HG03521 (cell line): ENCODE data around the gene GORASP1.

ENCODE experiments used
- ATAC-seq: cut with Tn5 transposase; IDR thresholded peaks from one replicate; pipeline ENCODE4 v1.9.1; 2021; ENCODE audit warnings: mild to moderate bottlenecking, moderate library complexity; ENCODE audit not compliant: unreplicated experiment

The GORASP1 gene

DNA sequence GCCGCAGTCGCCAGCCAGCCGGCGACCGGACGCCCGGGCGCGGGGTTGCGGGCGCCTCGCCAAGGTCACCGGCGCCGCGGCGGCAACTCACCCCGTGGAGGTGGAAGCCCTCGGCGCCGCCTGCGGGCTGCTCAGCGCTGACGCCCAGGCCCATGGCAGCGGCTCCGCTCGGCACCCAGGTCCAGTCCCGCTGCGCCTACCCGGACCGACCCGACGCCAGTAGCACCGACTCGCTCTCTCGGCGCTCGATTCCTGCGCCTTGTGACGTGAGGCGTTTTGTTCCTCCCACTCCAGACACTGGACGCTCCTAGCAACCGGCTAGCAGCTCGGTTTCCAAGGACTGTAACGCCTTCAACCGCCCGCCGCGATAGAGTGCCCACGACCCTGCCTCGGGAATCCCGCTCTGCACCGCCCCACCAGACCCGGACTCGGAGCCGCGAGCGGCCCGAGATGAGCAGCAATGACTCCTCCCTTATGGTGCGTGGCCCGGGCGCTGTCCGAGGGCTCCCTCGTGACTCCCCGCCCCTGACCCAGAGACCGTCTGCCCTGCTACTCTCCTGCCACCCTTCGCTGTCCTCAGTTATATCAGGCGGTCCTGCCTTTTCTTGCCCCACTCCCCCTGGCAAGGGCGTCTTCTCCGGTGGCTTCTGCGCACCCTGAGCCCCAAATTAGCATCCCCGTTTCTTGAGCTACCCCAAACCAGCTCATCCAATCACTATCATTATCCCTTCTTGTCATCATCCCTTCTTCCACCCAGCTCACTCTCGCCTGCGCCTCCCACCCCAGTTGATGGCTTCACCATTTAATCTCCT lies at the start of gene GORASP1, which contains the start of gene TTC21A:
Gene GORASP1, minus strand, starts transcription at position 240 of the 812 bp plus-strand sequence. Its CDS starts 86 bp downstream, at position 154.
Gene TTC21A, plus strand, starts transcription at position 293 of the 812 bp plus-strand sequence. Its CDS starts 158 bp downstream, at position 451.
- peak; percentile 44 for ATAC-seq

DNA sequence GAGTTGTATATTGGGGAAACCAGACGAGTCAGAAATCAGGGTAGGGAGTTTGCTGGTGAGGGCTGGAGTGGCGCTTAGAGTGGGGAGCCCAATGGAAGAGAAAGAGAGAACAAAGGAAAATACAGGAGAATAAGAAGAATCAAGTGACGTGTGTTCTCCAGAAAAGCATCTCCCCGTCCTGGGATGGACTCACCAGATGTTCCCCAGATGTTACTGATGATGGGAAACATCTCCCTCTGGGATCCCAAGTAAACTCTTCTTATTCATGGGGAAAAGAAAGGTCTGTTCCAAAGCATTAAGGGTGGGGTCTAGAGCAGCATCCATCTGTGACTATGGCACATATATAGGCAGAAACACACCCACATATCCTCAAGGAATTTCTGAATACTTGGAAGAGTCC lies 49.0 kb upstream of the GORASP1 start:
- ATAC-seq: no peak

DNA sequence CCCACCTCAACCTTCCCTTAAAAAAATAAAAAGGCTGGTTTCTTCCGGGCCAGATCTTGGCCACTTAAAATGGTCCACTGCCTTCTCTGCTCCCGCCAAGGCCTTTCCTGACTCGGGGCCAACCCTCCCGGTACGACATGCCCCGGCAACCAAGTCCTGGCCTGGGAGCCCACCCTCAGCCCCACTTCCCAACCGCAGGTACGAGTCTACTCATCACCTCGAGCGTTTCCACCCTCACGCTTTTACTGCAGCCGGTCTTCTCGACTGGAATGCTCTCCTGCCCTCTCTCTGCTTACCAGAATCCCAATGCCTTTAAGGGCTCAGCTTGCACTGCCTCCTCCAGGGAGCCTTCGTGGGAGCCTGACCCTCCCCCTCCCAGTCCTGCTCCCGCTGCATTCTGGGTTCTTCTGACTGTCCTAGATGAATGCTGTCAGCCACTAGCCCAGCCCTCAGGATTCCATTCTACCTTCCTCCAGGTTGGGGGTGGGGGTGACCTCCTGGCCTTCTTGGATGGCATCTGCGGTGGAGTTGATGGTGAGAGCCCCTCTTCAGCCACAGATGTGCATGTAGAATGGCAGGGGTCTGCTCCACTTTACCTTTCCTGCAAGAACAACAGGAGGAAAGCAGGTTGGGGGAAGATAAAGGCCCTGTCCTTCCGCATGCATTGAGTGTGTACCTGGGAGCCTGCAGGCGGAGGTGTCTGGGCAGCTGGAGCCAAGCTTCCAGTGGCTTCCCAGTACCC lies 47.0 kb upstream of the GORASP1 start:
- no peak for ATAC-seq

DNA sequence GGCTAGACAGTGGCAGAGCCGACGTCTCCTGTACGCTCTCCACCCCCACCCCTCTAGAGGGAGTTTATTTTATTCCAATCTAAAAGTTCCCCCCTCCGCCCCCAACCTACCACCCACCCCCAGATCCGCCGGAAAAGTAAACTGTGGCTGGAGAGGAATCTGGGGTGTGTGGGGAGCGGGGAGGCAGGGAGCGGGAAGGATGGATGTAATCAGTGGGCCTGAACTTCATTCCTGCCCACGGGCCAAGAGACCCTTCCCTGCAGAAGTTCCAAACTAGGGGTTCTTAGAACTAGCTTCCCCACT lies 46.5 kb upstream of the GORASP1 start:
- ATAC-seq: no peak

DNA sequence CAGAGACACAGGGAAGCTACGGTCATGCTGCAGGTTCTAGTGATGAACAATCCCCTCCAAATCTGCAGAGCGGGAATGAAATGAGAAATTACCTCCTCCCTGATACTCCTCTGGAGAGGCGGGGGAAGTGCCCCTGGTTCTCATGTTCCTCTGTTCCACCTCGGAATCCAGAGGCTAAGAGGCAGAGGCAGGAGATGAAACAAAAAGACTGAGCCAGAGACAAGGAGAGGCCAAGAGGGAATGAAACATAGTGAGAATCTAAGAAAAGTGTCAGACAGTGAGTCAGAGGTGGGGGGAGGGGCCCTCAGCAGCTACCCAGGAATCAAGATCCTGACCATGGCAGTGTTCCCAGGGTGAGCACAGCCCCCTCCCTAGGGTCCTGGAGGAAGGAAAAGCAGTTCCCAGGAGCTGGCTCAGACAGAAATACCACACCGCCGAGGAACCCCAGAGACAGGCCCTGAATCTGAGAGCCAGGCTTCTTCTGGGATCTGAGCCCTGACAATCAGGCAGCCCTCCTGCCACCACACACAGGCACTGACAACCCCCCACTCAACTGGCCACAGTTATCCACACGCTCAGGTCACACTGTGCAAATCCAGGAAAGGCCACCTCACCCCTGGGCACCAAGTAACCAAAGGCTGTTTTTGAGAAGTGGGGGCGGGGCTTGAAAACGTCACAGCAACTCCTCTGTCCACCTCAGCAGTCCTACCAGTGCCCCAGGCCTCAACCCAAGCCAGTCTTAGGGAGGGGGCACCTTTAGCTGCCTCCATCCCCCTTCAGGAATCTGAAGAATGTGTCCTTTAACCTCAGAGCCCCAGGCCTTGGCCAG lies 43.6 kb upstream of the GORASP1 start:
- ATAC-seq: no peak

DNA sequence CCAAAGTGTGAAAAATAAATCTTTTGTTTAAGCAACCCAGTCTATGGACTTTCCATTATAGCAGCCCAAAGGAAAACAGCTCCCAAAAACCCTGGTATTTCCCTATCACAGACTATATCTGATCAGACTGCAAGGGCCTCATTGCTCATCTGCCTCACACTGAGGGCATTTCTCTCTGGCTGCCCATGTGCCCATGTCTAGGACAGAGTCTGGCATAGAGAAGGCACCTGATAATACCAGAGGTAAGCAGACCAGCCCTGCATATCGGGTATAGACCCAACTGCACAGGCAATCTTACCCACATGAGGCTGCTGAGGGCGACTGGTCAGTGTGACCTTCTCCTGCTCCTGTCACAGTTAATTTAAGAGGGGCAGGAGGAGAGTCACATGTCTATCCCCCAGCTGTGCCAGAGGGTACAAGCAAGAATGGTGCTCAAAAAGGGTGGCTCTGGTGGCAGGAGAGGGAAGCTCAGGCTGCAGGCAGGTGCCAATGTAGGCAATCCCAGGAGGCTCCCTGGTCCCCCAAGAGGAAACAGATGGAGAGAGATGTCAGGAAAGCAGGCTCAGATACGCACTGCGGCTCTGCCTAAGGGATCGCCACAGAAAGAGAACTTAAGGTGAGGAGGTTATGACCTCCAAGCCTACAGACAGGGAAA lies 42.8 kb upstream of the GORASP1 start:
- no peak for ATAC-seq

DNA sequence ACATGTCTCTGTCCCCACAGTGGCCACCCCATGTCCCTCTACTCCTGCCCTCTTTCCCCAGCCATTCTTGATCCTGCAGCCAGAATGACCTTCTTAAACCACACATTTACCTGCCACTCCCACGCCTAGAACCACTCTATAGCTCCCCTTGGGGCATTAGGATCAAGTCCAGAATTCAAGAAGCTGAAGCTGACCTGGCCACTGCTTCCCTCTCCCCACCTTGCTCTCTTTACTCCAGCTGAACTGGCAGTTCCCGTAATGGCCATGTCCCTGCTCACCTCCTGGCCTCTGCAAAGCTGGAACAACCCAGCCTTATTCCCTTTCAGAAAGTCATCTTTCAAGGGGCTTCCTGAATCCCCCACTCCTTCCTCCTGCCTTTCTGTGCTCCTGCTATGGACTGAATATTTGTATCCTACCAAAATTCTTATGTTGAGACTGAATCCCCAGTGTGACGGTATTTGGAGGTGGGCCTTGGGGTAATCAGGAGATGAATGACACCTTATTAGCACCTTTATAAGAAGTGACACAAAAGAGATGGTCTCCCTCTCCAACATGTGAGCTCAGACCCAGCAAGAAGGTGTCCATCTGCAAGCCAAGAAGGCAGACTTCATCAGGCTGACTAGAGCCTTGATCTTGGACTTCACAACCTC lies 42.2 kb upstream of the GORASP1 start:
- no peak for ATAC-seq

DNA sequence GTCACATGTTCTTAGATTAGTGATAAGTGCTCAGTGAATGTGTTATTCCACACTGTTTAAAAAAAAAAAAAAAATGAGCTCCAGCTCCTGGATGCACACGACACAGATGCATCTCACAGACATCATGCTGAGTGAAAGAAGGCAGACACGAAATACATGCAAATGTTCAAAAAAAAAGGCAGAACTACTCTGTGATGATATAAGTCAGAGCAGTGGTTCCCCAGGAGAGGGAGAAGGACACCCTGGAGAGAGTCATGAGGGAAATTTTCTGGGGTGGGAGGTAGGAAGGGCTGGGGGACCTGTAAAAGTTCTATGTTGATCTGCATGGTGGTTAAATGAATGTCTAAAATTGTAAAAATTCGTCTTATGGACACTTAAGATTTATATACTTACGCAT lies 41.6 kb upstream of the GORASP1 start:
- no peak for ATAC-seq

DNA sequence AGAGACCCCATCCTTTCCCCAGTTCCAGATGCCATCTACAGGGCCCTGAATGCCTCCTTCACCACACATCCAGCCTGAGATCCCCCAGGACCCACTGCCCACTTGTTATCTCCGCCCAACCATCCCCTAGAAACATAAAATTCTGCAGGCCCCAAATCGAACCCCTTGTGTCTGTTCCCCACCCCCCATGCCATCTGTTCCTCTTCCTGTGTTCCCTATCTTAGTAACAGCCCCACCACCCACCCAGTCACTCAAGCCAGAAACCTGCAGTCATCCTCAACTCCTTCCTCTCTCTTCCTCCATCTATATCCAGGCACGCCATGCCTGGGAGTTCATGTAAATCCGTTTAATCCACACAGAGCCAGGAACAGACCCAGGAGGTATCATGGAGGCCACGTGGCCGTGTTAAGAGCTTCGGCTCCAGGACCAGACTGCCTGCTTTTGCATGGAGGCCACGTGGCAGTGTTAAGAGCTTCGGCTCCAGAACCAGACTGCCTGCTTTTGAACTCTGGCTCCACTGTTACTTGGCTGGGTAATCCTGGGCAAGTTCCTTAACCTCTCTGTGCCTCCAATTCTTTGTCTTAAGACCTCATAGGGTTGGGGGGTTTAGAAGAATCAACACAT lies 41.1 kb upstream of the GORASP1 start:
- ATAC-seq: no peak

DNA sequence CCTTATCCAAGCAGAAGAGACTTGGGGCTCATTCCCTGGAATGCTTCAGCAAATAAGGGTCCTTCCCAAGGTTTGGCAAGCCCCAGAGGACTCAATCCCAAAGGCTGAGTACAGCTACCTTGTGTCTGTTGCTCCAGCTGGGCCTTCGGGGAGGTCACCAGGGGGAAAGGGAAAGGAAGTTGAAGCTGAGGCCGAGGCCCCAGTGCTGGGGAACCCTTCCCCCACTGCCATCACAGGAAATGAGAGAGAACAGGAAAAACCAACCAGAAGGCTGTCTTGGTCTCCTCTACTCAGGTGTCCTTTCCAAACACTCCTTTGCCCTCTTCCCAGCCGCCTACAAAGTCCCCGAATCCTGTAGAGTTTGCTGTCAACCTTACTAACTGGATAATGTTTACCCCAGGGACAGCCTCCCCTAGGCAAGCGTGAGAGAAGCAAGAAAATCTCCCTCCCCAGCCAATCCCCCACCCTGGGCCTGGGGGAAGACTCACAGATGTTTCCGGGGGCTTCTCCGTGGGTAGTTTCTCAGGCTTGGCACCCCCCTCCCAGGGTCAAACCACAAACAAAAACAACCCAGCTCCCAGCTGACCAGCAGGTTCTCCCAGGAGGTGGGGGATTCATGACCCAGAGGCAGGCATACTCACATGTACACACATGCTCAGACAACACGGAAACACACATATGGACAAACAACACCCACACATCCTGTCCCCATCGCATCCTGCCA lies 40.4 kb upstream of the GORASP1 start:
- no peak for ATAC-seq

DNA sequence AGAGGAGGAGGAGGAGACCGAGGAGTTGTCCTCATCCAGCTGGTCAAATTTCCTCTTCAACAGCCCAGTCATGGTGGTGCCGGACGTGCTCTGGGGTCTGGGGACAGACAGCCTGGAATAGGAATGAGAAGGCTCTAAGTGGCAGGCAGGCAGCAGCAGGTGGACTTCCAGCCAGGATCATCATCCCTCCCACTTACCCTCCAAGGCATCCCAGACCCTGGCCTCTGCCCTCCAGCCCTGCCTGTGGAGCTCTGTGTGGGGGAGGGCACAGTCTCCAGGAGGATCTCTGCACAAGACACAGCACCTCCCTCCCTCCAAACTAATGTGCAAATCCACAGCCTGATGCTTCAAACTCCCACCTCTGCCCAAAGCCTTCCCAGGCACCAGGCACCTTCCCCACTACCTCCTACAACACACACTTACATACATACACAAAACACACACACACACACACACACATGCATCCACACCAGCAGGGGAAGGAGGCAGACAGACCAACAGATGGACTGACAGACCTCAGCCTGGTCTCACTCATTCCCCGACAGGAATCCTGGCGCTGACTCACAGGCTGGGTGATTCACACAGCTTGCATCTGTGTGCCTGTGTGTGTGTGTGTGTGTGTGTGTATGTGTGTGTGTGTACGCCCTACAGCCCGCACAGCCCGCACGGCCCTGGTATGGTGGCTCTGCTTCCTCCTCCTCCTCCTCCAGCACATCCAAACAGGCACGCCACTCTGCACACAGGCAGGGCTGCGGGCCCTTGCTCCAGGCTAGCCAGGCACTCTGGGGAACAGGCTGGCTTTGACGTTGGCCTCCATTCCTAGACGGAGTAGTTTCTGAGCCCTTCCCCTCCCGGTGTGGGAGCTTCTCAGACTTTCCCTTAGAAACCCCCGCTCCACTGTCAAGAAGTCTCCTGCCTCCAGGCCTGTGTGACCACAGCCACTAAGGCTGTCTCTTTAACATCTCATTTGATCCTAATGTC lies 39.5 kb upstream of the GORASP1 start:
- no peak for ATAC-seq

DNA sequence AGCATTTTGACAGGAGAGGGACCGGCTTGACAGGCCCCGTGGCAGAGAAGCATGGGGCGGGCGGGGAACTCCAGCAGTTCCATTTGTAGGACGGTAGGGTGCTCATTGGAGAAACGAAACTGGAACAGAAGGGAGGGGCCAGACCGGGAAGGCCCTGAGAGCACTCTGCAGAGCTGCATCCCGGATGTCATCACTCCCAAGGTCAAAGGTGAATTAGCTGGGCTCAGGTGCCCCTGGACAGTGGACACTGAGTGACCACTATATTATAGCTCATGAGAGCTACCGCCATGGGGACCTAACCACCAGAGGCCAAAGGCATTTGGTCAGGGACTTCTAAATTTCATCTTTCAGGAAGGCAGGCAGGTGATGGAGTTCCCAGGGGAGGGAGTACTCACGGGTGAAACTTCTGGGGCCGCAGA lies 38.7 kb upstream of the GORASP1 start:
- ATAC-seq: no peak

DNA sequence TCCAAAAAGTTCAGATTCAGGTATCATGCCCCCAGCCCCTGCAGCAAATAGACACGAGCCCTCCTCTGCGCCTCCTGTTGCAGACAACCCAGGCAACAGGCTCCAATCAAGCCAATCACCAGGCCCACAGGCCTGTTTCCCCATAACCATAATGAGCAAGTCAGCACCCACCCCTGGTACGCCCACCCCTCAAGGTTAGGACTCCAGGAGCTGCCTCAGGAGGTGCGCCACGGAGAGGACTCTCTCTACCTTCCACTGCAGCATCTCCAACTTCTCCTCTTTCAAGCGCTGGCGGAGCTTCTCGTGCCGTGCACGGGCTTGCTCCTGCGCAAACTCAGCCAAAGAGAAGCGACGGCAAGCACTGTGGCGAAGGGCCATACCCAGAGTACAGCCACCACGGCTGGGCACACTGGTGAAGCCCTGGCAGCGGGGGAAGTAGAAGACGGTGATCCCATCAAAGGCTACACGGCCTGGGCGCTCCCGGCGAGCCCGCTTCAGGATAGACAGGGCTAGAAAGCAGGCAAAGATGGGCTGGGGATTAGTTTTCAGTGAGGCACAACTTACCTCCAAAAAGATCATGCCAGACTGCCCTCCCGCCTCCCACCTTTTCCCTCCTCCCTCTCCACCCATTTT lies 37.4 kb upstream of the GORASP1 start:
- ATAC-seq: no peak

DNA sequence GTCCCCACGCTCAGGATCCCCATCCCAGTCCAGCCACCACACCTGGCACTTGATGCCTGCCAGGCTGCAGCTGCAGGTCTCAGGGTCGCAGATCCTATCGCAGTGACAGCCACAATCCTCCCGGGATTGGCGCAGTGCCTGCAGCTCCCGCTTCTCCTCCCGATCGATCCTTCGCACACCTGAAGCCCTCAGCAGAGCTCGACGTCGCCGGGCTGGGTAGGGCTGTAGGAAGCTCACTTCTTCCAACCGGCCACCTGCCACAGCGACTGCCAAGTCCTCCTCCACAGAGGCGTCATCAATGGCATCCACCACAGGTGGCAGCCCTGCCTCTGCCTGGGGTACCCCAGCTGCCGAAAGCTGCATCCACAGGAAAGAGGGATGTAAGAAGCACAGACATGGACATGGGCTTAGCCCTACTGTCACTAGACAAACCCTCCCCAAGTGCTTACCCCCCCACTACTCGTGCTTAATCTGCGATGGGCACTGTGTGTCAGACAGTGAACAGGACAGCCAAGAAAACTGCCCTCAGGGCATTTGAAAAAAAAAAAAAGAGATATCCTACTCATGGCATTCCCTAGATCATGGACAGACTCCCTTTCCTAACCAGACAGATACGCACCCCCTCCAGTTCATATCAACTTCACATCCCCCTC lies 36.8 kb upstream of the GORASP1 start:
- no peak for ATAC-seq

DNA sequence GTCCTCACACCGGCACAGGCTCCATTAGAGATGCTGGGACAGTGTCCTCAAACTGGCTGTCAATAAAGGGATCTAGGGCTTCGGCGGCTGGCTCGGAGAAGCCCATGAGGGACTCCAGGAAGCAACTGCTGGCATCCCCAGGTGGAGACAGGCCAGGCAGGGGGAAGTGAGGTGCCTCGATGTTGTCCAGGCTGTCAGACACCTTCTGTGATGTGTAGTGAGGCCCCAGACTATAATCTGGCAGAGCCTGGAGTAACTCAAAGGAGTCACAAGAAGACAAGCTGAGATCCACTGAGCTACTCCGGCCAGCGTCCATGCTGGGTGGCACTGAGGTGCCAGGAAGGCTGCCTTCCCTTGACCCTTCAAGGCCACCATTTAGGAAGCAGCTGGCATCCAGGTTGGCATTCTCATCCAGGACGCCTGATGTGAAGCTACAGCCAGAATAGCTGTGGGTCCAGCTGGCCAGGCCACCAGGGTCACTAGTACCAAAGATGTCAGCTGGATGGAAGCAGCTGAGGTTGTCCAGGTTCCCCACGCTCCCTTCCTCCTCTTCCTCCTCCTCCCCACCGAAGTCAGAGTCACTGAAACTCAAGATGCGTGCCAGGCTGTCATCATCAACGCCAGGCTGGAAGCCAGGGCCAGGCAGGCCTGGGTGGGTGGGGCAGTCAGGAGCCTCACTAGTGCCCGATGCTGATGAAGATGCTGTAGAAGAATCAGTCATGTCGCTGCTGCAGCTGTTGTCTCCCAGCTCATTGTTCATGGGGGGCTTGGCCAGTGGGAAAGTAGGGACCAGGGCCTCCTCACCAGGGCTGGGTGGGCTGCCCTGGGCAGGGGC lies 35.8 kb upstream of the GORASP1 start:
- ATAC-seq: no peak

DNA sequence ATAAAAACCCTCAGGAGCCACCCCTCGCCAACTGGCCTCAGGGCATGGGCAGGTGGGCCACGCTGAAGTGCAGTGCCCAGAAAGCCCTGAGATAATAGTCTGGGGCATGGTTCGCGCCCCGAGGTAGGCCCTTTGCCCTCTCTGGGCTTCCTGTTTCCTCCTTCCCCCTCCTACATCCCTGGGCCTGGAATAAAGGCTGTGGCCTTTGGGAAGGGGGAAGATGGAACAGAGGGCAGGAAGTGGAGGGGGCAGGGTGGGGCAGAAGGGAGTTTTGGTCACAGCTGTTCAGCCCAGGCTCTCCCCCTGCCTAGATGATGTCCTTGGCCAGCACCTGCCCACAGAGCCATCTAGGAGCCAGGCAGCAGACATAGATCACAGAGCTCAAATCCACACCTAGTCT lies 34.6 kb upstream of the GORASP1 start:
- no peak for ATAC-seq
